Adipocyte (in vitro differentiated cells): ENCODE results near the gene RRP1.

Experiments
- DNase-seq: peaks from one replicate; pipeline ENCODE4 v3.0.0-alpha.2; 2015; ENCODE audit warnings: low read depth
- H3K27me3 ChIP-seq: replicated peaks from 2 replicates; pipeline ENCODE4 v1.7.0; 2013; ENCODE audit warnings: mild to moderate bottlenecking, low read length, moderate library complexity; ENCODE audit not compliant: control insufficient read depth, insufficient read depth
- H3K36me3 ChIP-seq: 2 replicates; pipeline ENCODE4 v1.7.0; 2013; ENCODE audit warnings: low read length, mild to moderate bottlenecking, moderate library complexity; ENCODE audit not compliant: control insufficient read depth, insufficient read depth, severe bottlenecking
- H3K4me1 ChIP-seq: 2 replicates; pipeline ENCODE4 v1.7.0; 2013; ENCODE audit warnings: mild to moderate bottlenecking, low read length, moderate library complexity; ENCODE audit not compliant: control insufficient read depth, insufficient read depth
- H3K4me3 ChIP-seq: 2 replicates; pipeline ENCODE4 v1.7.0; 2013; ENCODE audit warnings: mild to moderate bottlenecking, low read length, moderate library complexity
- H3K9ac ChIP-seq: 2 replicates; pipeline ENCODE4 v1.7.0; 2013; ENCODE audit warnings: mild to moderate bottlenecking, low read length, moderate library complexity
- H3K9me3 ChIP-seq: 2 replicates; pipeline ENCODE4 v1.7.0; 2013; ENCODE audit warnings: mild to moderate bottlenecking, low read length, moderate library complexity; ENCODE audit not compliant: control insufficient read depth

RRP1 gene, protein sequence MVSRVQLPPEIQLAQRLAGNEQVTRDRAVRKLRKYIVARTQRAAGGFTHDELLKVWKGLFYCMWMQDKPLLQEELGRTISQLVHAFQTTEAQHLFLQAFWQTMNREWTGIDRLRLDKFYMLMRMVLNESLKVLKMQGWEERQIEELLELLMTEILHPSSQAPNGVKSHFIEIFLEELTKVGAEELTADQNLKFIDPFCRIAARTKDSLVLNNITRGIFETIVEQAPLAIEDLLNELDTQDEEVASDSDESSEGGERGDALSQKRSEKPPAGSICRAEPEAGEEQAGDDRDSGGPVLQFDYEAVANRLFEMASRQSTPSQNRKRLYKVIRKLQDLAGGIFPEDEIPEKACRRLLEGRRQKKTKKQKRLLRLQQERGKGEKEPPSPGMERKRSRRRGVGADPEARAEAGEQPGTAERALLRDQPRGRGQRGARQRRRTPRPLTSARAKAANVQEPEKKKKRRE

DNA sequence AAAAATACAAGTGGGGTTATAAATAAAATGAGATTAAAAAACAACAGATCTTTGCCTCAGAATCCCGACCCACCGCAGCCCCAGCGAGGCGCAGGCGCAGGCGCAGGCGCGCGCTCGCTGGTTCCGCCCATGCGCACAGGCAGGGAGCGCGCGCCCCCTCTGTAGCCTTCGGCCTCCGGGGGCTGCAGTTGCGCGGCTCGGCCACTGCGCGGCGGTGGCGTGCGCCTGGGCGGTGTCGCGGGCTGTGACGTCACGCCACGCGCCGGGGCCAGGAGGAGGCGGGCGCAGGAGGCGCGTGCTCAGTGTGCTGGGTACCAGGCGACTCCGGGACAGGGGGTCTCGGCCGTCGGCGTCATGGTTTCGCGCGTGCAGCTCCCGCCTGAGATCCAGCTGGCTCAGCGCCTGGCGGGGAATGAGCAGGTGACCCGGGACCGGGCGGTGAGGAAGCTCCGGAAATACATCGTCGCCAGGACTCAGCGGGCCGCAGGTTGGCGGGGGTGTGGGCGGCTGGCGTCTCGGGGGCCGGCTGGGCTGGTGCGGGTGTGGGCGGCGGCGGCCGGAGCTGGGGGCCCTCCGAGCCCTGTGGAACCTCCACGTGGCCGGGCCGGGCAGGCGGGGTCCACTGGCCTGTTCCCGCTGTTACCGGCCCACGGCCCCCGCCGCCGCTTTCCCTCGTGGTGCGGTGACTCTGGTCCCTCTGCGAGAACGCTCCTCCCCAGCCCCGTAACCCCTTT is at the start of gene RRP1:
RRP1 (plus strand) TSS at position 302 of the 734 bp plus-strand sequence; CDS start at position 355, 53 bp downstream.
- Histone ChIP-seq H3K4me1 (peaks cover 12% of the 10 kb centered on the region), H3K9me3 (no peaks in the 10 kb centered on the region), H3K9ac (peak within 1 kb of the TSS; percentile 93), H3K36me3 (peaks cover 31% of the 10 kb centered on the region), H3K4me3 (peak within 1 kb of the TSS; percentile 92), H3K27me3 (no peaks in the 10 kb centered on the region)
- DNase-seq = peak; percentile 95

GRCh38 chr21:43739621-43740435 is 49.5 kb upstream of the RRP1 start:
- H3K4me3 ChIP-seq = no peak overlapping the region

GRCh38 chr21:43740497-43741156 is 48.8 kb upstream of the RRP1 start:
- H3K27me3 ChIP-seq = no peaks in the 10 kb centered on the region
- DNase-seq = peak; percentile 44
- peaks cover 53% of the 10 kb centered on the region for H3K36me3 ChIP-seq
- H3K4me1 ChIP-seq = peaks cover 8% of the 10 kb centered on the region
- no peak overlapping the region for H3K9ac ChIP-seq
- no peak overlapping the region for H3K4me3 ChIP-seq
- H3K9me3 ChIP-seq = no peaks in the 10 kb centered on the region

More at GRCh38 chr21:43739621-43740435, 49.5 kb upstream of the RRP1 start:
- Histone ChIP-seq H3K4me1 (peaks cover 14% of the 10 kb centered on the region), H3K9ac (no peak overlapping the region), H3K9me3 (no peaks in the 10 kb centered on the region), H3K27me3 (no peaks in the 10 kb centered on the region), H3K36me3 (peaks cover 49% of the 10 kb centered on the region)
- no peak for DNase-seq

GRCh38 chr21:43741423-43742096 is 47.8 kb upstream of the RRP1 start:
- H3K9me3 ChIP-seq = no peaks in the 10 kb centered on the region
- H3K9ac ChIP-seq = no peak overlapping the region
- no peak for DNase-seq
- H3K4me3 ChIP-seq = no peak overlapping the region
- peaks cover 59% of the 10 kb centered on the region for H3K36me3 ChIP-seq
- H3K27me3 ChIP-seq = no peaks in the 10 kb centered on the region
- peaks cover 6% of the 10 kb centered on the region for H3K4me1 ChIP-seq

DNA sequence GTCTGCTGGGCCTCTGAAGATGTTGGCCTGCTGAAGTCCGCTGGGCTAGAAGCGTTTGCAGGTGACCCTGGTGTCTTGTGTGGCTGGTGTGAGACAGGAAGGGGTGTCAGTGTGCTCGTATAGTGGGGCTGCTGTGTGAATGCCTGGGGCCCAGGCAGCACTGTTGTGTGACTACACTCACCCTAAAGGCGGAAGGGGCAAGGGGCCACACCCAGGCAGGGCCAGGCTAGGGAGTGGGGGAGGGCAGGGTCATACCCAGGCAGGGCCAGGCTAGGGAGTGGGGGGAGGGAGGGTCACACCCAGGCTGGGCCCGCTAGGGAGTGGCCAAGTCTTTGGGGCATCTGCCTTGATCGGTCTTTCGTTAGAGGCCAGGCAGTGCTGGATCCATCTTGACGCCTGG is 45.4 kb upstream of the RRP1 start:
- H3K4me3 ChIP-seq = no peak overlapping the region
- H3K4me1 ChIP-seq = no peaks in the 10 kb centered on the region
- no peak for DNase-seq
- no peaks in the 10 kb centered on the region for H3K9me3 ChIP-seq
- no peaks in the 10 kb centered on the region for H3K27me3 ChIP-seq
- H3K9ac ChIP-seq = no peak overlapping the region
- peaks cover 67% of the 10 kb centered on the region for H3K36me3 ChIP-seq

DNA sequence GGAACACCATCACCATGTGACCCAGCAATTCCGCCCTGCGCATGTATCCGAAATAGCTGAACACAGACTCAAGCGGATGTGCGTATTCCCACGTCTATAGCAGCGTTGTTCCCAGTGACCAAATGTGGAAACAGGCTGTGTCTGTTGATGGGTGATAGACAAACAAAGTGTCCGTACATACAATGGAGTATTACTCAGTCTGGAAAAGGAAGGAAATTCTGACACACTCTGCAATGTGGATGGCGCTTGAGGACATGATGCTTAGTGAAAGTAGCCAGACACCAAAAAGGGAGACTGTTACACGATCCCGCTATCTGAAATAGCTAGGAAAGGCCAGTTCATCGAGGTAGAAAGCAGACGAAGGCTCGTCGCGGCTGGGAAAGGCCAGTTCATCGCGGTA is 44.7 kb upstream of the RRP1 start:
- no peak overlapping the region for H3K4me3 ChIP-seq
- no peaks in the 10 kb centered on the region for H3K9me3 ChIP-seq
- H3K36me3 ChIP-seq = peaks cover 73% of the 10 kb centered on the region
- H3K4me1 ChIP-seq = no peaks in the 10 kb centered on the region
- no peak for DNase-seq
- H3K9ac ChIP-seq = no peak overlapping the region
- no peaks in the 10 kb centered on the region for H3K27me3 ChIP-seq

DNA sequence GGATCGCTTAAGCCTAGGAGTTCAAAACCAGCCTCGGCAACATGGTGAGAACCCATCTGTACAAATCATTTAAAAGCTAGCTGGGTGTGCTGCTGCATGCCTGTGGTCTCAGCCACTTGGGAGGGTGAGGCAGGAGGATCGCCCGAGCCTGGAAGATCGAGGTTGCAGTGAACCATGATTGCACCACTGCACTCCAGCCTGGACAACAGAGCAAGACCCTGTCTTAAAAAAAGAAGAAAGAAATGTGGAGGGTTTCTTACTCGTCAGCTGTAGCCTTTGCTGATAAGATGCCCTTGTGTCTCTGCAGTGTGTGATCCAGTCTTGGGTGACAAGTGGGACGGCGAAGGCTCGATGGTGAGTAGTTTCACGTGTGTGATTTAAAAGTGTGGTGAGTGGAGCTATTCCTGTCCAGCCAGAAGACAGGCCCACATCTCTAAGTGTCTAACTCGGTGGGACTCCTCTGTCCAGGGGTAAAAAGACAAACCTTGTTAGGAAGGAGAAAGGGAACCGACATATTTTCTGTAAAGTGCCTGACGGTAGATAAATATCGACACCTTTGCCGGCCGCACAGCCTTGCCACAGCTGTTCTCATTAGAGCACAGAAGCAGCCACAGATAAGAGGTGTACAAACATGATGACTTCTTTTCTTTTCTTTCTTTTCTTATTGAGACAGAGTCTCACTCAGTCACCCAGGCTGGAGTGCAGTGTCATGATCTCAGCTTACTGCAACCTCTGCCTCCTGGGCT is 43.4 kb upstream of the RRP1 start:
- no peak overlapping the region for H3K9ac ChIP-seq
- no peaks in the 10 kb centered on the region for H3K9me3 ChIP-seq
- H3K4me1 ChIP-seq = no peaks in the 10 kb centered on the region
- DNase-seq = no peak
- H3K27me3 ChIP-seq = no peaks in the 10 kb centered on the region
- H3K4me3 ChIP-seq = no peak overlapping the region
- H3K36me3 ChIP-seq = peaks cover 85% of the 10 kb centered on the region

DNA sequence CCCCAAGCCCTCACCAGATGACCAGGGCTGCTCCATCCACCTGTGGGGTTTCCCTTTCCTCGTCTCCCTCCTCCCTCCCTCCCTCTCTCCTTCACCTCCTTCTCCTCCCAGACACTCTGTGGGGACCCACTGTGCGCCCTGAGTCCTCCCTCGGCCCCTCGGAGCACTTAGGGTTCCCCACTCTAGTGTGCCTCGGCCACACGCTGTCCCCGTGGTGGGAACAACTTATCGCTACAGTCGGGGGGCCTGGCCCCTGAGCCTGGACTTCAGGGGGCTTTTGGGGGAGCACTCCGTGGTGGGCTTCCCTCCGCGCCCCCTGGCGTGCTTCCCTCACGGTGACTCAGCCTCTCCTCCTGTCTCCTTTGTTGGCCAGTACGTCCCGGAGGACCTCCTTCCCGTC is 40.8 kb upstream of the RRP1 start:
- DNase-seq = no peak
- no peaks in the 10 kb centered on the region for H3K9me3 ChIP-seq
- H3K36me3 ChIP-seq = peaks cover 96% of the 10 kb centered on the region
- H3K9ac ChIP-seq = no peak overlapping the region
- no peaks in the 10 kb centered on the region for H3K4me1 ChIP-seq
- no peaks in the 10 kb centered on the region for H3K27me3 ChIP-seq
- H3K4me3 ChIP-seq = no peak overlapping the region

DNA sequence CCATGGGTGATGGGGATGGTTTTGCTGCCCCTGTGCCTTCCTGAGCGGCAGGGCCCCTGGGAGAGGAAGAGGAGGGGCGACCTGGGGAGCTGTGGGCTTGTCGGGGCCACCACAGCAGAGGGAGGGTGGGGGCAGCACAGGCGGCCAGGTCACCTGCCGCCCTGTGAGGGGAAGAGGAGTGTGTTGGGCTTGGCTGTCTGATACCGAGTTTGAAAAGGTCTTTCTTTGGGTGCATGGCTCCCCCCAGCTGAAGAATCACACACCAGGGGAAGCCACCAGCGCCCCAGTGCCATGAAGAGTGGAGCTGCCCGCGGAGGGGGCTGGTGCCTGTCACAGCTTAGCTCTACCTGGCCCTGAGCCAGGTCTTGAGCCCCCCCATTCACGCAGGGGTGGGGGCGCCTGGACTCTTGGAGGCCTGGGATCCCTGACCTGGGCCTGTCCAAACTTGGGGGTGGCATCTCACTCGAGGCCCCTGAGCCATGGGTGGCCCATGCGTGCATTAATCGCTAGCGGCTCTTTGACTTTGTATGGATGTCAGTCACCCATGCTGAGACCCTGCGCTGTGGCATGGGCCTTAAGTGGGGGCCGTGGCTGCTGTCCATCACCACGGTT is 39.6 kb upstream of the RRP1 start:
- H3K27me3 ChIP-seq = no peaks in the 10 kb centered on the region
- H3K36me3 ChIP-seq = peaks cover 96% of the 10 kb centered on the region
- H3K4me3 ChIP-seq = no peak overlapping the region
- H3K9me3 ChIP-seq = no peaks in the 10 kb centered on the region
- H3K9ac ChIP-seq = no peak overlapping the region
- DNase-seq = no peak
- no peaks in the 10 kb centered on the region for H3K4me1 ChIP-seq
